GM20431 (cell line): ENCODE data around the gene WDFY3.

Experiments
- in situ Hi-C: fragments of 300-500 bp; cut with MseI, MboI; formaldehyde crosslinking; loops from one replicate; pipeline ENCODE4 v1.15.0; 2020; ENCODE audit warnings: low sequenced_read_pairs; ENCODE audit not compliant: unreplicated experiment

Gene WDFY3

GRCh38 chr4:84804136-84804535 lies 162.4 kb downstream of the WDFY3 start:
- in situ Hi-C loops, result no loop called here

GRCh38 chr4:84803720-84804119 lies 162.8 kb downstream of the WDFY3 start:
- in situ Hi-C loops, result no loop called here

GRCh38 chr4:84803116-84803515 lies 163.4 kb downstream of the WDFY3 start:
- in situ Hi-C loops, result no loop called here

- in situ Hi-C loops, result no loop called here
Observed at GRCh38 chr4:84800256-84800655, 166.2 kb downstream of the WDFY3 start.

- in situ Hi-C loops, result no loop called here
Observed at GRCh38 chr4:84799318-84799717, 167.2 kb downstream of the WDFY3 start.

GRCh38 chr4:84796394-84796793 lies 170.1 kb downstream of the WDFY3 start:
- in situ Hi-C loops, result no loop called here

- in situ Hi-C loops, result no loop called here
Observed at GRCh38 chr4:84792366-84793301, 173.9 kb downstream of the WDFY3 start.

- in situ Hi-C loops, result no loop called here
Observed at GRCh38 chr4:84790769-84791565, 175.5 kb downstream of the WDFY3 start.

GRCh38 chr4:84786478-84786877 lies 180.0 kb downstream of the WDFY3 start:
- in situ Hi-C loops, result no loop called here

GRCh38 chr4:84782517-84782916 lies 184.0 kb downstream of the WDFY3 start:
- in situ Hi-C loops, result no loop called here

GRCh38 chr4:84780719-84781118 lies 185.8 kb downstream of the WDFY3 start:
- in situ Hi-C loops, result no loop called here

GRCh38 chr4:84778041-84778440 lies 188.4 kb downstream of the WDFY3 start:
- in situ Hi-C loops, result no loop called here

- in situ Hi-C loops, result no loop called here
Observed at GRCh38 chr4:84767168-84767567, 199.3 kb downstream of the WDFY3 start.

- in situ Hi-C loops, result no loop called here
Observed at GRCh38 chr4:84753321-84753972, 213.0 kb downstream of the WDFY3 start.

- in situ Hi-C loops, result no loop called here
Observed at GRCh38 chr4:84751707-84752106, 214.8 kb downstream of the WDFY3 start.

- in situ Hi-C loops, result no loop called here
Observed at GRCh38 chr4:84750960-84751283, 215.6 kb downstream of the WDFY3 start.

GRCh38 chr4:84750260-84750959 lies 216.1 kb downstream of the WDFY3 start:
- in situ Hi-C loops, result no loop called here

GRCh38 chr4:84740057-84740456 lies 226.4 kb downstream of the WDFY3 start:
- in situ Hi-C loops, result no loop called here

- in situ Hi-C loops, result no loop called here
Observed at GRCh38 chr4:84738622-84739021, 227.9 kb downstream of the WDFY3 start.

GRCh38 chr4:84737656-84738055 lies 228.8 kb downstream of the WDFY3 start:
- in situ Hi-C loops, result no loop called here
